Tibial nerve (tissue), 4 donors: ENCODE data around the gene SLC16A2.

Experiments used
- CTCF ChIP-seq, 5 experiments: fragments of 200-600 bp in 3 of 5; fragments of 450-650 bp in 2 of 5; sonication (generic) in 3 of 5; IDR thresholded peaks; one replicate each; pipeline ENCODE4 v1.5.1; 2016 to 2019; ENCODE audit warnings: antibody characterized with exemption in 5 of 5, mild to moderate bottlenecking in 3 of 5, moderate library complexity in 2 of 5
- EP300 ChIP-seq, 2 donors: sonication (generic); formaldehyde crosslinking; IDR thresholded peaks; one replicate each; pipeline ENCODE4 v1.6.1; 2017; ENCODE audit warnings: antibody characterized with exemption in 2 of 2, mild to moderate bottlenecking in 1 of 2

GRCh38 chrX:74405973-74406489 is 15.3 kb upstream of the SLC16A2 start:
- TF ChIP-seq CTCF (IDR thresholded peaks at IDR 0.05) = no peak
- TF ChIP-seq EP300 (IDR thresholded peaks at IDR 0.05) = no peak
